Measurements from ENCODE around the gene NRP2.

The NRP2 gene

GRCh38 chr2:205770577-205770976 lies 88.3 kb downstream of the NRP2 start:
- in situ Hi-C loops (cut with MboI; ENCODE audit: low sequenced_read_pairs) = loop anchor here (10.0 kb wide), 1 partner anchor 114 kb away; no protein-coding TSS in a partner anchor

GRCh38 chr2:205771031-205771430 lies 88.7 kb downstream of the NRP2 start:
- in situ Hi-C loops (cut with MboI; ENCODE audit: low sequenced_read_pairs) = loop anchor here (10.0 kb wide), 1 partner anchor 114 kb away; no protein-coding TSS in a partner anchor

GRCh38 chr2:205771666-205772065 lies 89.4 kb downstream of the NRP2 start:
- in situ Hi-C loops (cut with MboI; ENCODE audit: low sequenced_read_pairs) = loop anchor here (10.0 kb wide), 1 partner anchor 113 kb away; no protein-coding TSS in a partner anchor

GRCh38 chr2:205772983-205773382 lies 90.7 kb downstream of the NRP2 start:
- in situ Hi-C loops (cut with MboI; ENCODE audit: low sequenced_read_pairs) = loop anchor here (10.0 kb wide), 1 partner anchor 112 kb away; no protein-coding TSS in a partner anchor

GRCh38 chr2:205773989-205774388 lies 91.7 kb downstream of the NRP2 start:
- in situ Hi-C loops (cut with MboI; ENCODE audit: low sequenced_read_pairs) = loop anchor here (10.0 kb wide), 1 partner anchor 111 kb away; no protein-coding TSS in a partner anchor

DNA sequence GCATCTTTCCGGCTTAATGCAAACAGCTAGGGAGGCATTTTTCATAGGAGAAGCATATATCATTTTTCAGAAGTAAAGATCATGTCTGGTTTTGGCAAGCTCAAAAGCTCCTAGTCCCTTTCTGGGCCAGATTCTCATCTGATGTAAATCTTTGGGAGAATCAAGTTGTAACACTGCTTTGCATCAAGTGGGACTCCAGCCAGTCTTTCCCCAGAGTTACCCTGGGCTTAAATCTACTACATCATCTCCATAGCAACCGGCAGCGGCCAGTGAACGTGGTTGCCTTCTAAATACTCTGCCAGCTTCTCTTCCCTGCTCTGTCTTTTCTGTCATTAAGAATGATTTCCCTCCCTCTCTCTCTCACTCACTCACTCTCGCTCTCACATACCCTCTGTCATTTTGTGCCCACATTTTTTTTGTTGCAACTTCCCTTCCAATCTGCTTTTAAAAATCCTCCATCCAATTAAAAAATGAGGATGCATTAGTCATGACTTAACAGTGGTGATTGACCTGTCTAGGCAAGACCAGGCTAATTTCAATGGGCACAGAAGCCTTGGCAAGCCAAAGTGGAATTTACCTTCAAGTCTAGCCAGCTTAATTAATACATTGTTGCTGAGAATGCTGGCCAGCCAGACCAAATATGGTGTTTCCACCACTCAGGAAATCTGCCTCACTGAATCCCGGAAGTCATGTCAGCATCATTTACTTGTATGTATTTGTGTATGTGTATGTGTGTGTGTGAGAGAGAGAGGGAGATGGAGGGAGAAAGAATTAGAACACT lies 93.0 kb downstream of the NRP2 start:
- in situ Hi-C loops (cut with MboI; ENCODE audit: low sequenced_read_pairs) = loop anchor here (10.0 kb wide), 1 partner anchor 110 kb away; no protein-coding TSS in a partner anchor

DNA sequence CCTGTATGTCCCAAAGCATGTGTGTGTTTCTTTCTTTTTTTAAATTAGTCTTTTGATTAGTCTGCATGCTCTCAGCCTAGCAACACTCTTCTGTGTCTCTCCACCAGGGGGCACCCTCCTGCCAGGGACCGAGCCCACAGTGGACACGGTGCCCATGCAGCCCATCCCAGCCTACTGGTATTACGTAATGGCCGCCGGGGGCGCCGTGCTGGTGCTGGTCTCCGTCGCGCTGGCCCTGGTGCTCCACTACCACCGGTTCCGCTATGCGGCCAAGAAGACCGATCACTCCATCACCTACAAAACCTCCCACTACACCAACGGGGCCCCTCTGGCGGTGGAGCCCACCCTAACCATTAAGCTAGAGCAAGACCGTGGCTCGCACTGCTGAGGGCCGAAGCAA lies 93.8 kb downstream of the NRP2 start:
- in situ Hi-C loops (cut with MboI; ENCODE audit: low sequenced_read_pairs) = loop anchor here (10.0 kb wide), 1 partner anchor 109 kb away; no protein-coding TSS in a partner anchor

DNA sequence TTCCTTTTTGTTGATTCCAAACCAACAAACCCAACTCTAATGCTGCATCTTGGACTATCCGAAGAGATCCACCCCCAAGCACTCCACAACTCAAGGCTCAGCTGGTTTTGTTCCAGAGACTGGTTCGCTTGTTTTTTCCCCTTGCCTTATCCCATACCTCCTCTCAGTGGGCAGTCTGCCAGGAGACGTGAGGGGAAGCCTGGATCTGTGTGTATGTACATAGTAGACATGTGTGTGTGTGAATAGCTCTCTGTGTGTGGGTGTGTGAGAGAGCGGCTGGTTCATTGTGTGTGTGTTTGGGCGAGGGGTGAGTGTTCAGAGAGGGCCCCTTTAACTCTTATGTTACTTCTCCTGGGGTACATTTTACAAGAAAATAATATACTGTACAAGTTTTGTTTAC lies 94.4 kb downstream of the NRP2 start:
- in situ Hi-C loops (cut with MboI; ENCODE audit: low sequenced_read_pairs) = loop anchor here (10.0 kb wide), 1 partner anchor 108 kb away; no protein-coding TSS in a partner anchor

- in situ Hi-C loops (cut with MboI; ENCODE audit: low sequenced_read_pairs) = loop anchor here (10.0 kb wide), 1 partner anchor 106 kb away; no protein-coding TSS in a partner anchor
Observed at GRCh38 chr2:205778356-205778755, 96.1 kb downstream of the NRP2 start.

GRCh38 chr2:205780645-205781044 lies 98.3 kb downstream of the NRP2 start:
- in situ Hi-C loops (cut with MboI; ENCODE audit: low sequenced_read_pairs) = no loop called here

- in situ Hi-C loops (cut with MboI; ENCODE audit: low sequenced_read_pairs) = no loop called here
Observed at GRCh38 chr2:205781244-205781931, 99.1 kb downstream of the NRP2 start.

- in situ Hi-C loops (cut with MboI; ENCODE audit: low sequenced_read_pairs) = no loop called here
Observed at GRCh38 chr2:205782941-205783340, 100.6 kb downstream of the NRP2 start.

GRCh38 chr2:205783872-205784499 lies 101.7 kb downstream of the NRP2 start:
- in situ Hi-C loops (cut with MboI; ENCODE audit: low sequenced_read_pairs) = no loop called here

- in situ Hi-C loops (cut with MboI; ENCODE audit: low sequenced_read_pairs) = no loop called here
Observed at GRCh38 chr2:205785507-205786260, 103.4 kb downstream of the NRP2 start.

DNA sequence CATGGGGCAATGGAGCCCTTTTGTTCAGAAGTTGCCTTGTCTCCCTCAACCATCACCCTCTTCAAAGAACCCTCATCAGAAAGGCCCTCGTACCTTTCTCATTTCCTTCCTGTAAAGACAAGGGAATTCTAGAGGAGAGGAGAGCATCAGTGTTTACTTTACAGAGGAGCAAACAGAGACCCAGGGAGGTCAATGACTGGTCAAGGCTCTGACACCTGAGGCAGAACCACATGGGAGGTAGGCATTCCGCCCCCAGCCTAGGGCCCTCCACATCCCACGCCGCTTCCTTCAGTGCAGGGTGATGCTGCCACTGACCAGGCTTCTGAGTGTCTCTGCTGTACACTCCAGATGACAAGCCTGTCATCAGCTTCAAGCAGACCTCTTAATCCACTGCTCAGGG lies 104.7 kb downstream of the NRP2 start:
- in situ Hi-C loops (cut with MboI; ENCODE audit: low sequenced_read_pairs) = no loop called here

- in situ Hi-C loops (cut with MboI; ENCODE audit: low sequenced_read_pairs) = no loop called here
Observed at GRCh38 chr2:205787761-205788160, 105.5 kb downstream of the NRP2 start.

GRCh38 chr2:205789906-205790305 lies 107.6 kb downstream of the NRP2 start:
- in situ Hi-C loops (cut with MboI; ENCODE audit: low sequenced_read_pairs) = no loop called here

DNA sequence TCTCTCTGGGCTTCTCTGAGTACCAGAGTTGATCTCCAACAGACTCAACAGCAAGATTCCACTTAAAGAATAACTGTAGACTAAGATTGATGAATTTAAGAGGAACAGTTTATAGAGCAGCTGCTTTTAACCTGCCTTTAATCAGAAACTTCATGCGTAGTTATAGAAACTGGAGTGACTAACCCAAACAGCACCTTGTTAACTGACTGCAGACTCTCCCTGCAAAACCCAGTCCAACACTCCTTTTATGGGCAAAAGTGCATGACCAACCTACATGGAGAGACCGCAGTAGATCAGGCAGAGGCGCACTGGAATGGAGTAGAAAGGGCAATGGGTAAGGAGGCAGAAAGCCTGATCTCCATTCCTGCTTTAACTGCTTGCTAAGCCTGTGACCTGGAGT lies 110.6 kb downstream of the NRP2 start:
- in situ Hi-C loops (cut with MboI; ENCODE audit: low sequenced_read_pairs) = no loop called here

DNA sequence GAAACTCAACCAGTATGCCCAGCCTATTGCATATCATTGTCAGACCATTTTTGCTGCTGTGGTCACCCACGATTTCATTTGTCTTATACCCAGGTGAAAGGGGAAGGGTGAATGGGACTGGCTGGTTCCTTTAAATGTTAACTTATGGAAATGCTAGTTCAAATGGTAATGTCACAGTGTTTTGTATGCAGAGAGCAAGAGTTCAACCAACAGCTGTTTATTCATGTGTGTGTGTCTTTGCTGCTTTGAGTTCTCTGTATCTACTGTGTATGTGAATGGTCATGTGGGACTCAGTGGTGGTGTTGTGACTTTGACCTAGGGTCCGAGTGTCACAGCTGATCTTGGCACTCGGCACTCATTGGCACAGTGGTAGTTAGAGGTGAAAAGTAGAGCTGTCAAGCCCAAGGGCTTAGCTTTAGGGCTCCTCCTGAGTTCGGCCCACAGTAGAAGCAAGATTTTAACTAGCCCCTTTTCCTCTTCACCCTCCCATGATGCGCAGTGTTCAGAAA lies 114.6 kb downstream of the NRP2 start:
- in situ Hi-C loops (cut with MboI; ENCODE audit: low sequenced_read_pairs) = no loop called here

GRCh38 chr2:205797866-205798265 lies 115.6 kb downstream of the NRP2 start:
- in situ Hi-C loops (cut with MboI; ENCODE audit: low sequenced_read_pairs) = no loop called here
